Astrocyte (in vitro differentiated cells and primary cell): ENCODE results near the gene ZNF827. TPM values are rescaled to one million over a fixed set of nuclear protein-coding genes. Genes with fewer than 3 reads are reported as not detected.

ENCODE experiments used
- DNase-seq: peaks from one replicate; pipeline ENCODE4 v3.0.0-alpha.2; 2010; ENCODE audit warnings: low read depth
- FAIRE-seq: peaks from 2 replicates; lab custom pipeline; 2011; peaks lifted over from hg19 to GRCh38; lab: Jason Lieb, UNC
- H2AFZ ChIP-seq: 2 replicates; pipeline ENCODE4 v1.6.0; 2012; ENCODE audit warnings: low read depth, low read length, inconsistent platforms
- H3K27ac ChIP-seq: 2 replicates; pipeline ENCODE4 v1.5.1; 2011; ENCODE audit warnings: low read depth, low read length, inconsistent platforms
- H3K27me3 ChIP-seq: 2 replicates; pipeline ENCODE4 v1.6.0; 2011; ENCODE audit warnings: low read length, inconsistent platforms; ENCODE audit not compliant: insufficient read depth
- H3K36me3 ChIP-seq: 2 replicates; pipeline ENCODE4 v1.5.1; 2011; ENCODE audit warnings: low read length, inconsistent platforms; ENCODE audit not compliant: insufficient read depth
- H3K4me1 ChIP-seq: 2 replicates; pipeline ENCODE4 v1.5.1; 2011; ENCODE audit warnings: low read length, inconsistent platforms; ENCODE audit not compliant: insufficient read depth
- H3K4me2 ChIP-seq: 2 replicates; pipeline ENCODE4 v1.6.0; 2012; ENCODE audit warnings: low read length, inconsistent platforms
- H3K4me3 ChIP-seq: 2 replicates; pipeline ENCODE4 v1.5.1; 2011; ENCODE audit warnings: low read depth, mild to moderate bottlenecking, low read length, inconsistent platforms; ENCODE audit not compliant: insufficient read depth
- H3K79me2 ChIP-seq: 2 replicates; pipeline ENCODE4 v1.6.0; 2012; ENCODE audit warnings: mild to moderate bottlenecking, low read length, inconsistent platforms; ENCODE audit not compliant: insufficient read depth
- H3K9ac ChIP-seq: 2 replicates; pipeline ENCODE4 v1.6.0; 2012; ENCODE audit warnings: mild to moderate bottlenecking, low read length, inconsistent platforms
- H3K9me3 ChIP-seq: 2 replicates; pipeline ENCODE4 v1.5.1; 2012; ENCODE audit warnings: low read depth, mild to moderate bottlenecking, low read length, inconsistent platforms; ENCODE audit not compliant: insufficient read depth
- H4K20me1 ChIP-seq: 2 replicates; pipeline ENCODE4 v1.6.0; 2012; ENCODE audit warnings: low read length, inconsistent platforms; ENCODE audit not compliant: insufficient read depth
- H3K27ac Mint-ChIP-seq: one replicate; pipeline ENCODE4 v1.8.0; 2021; ENCODE audit warnings: mild to moderate bottlenecking, mixed read lengths; ENCODE audit not compliant: unreplicated experiment
- H3K27me3 Mint-ChIP-seq: one replicate; pipeline ENCODE4 v1.8.0; 2021; ENCODE audit warnings: low read depth, mixed read lengths; ENCODE audit not compliant: unreplicated experiment
- H3K36me3 Mint-ChIP-seq: one replicate; pipeline ENCODE4 v1.8.0; 2021; ENCODE audit warnings: low read depth, mixed read lengths; ENCODE audit not compliant: unreplicated experiment
- H3K4me1 Mint-ChIP-seq: one replicate; pipeline ENCODE4 v1.8.0; 2021; ENCODE audit warnings: low read depth, mixed read lengths; ENCODE audit not compliant: unreplicated experiment
- H3K4me3 Mint-ChIP-seq: one replicate; pipeline ENCODE4 v1.8.0; 2021; ENCODE audit warnings: mild to moderate bottlenecking, moderate library complexity, mixed read lengths; ENCODE audit not compliant: unreplicated experiment
- H3K9me3 Mint-ChIP-seq: one replicate; pipeline ENCODE4 v1.8.0; 2021; ENCODE audit warnings: mild to moderate bottlenecking, mixed read lengths; ENCODE audit not compliant: unreplicated experiment
- EZH2 ChIP-seq: IDR thresholded peaks from 2 replicates; pipeline ENCODE4 v1.6.1; 2012; ENCODE audit warnings: mild to moderate bottlenecking, low read length, inconsistent platforms; ENCODE audit not compliant: insufficient read depth
- total RNA-seq: library from RNA; stranded (reverse); gene quantifications from 2 replicates; pipeline ENCODE4 v1.2.1, GENCODE V29; 2021
- TF ChIP-seq, protein P1 (sequence below): IDR thresholded peaks from 2 replicates; pipeline ENCODE4 v1.5.1; 2011; ENCODE audit warnings: low read depth, mild to moderate bottlenecking, inconsistent platforms, low read length, moderate library complexity; ENCODE audit not compliant: insufficient read depth

ZNF827 gene
- total RNA-seq, 1 donor from 2014 or later = 39.7 TPM

DNA sequence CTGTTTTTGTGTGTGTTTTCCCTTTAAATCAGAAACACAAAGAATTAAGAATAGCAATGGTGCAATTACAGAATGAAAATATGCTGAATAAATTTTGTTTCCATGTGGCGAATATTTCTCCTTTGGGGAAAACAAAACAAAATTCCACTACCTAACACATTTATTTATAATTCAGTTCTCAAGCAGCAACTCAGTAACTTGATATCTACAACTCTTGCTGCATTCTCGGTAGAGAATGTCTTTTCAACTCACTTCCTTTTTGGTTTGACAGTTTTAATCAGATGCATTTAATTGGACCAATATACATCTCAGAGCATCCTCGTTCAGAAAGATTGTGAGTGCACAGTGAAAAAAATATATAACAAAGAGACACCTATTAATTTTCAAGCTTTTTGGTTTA, 30.8 kb downstream of the ZNF827 start:
- no peak overlapping the region for H3K4me2 ChIP-seq
- DNase-seq = no peak
- no peak for TF ChIP-seq EZH2
- TF ChIP-seq, protein P1, sequence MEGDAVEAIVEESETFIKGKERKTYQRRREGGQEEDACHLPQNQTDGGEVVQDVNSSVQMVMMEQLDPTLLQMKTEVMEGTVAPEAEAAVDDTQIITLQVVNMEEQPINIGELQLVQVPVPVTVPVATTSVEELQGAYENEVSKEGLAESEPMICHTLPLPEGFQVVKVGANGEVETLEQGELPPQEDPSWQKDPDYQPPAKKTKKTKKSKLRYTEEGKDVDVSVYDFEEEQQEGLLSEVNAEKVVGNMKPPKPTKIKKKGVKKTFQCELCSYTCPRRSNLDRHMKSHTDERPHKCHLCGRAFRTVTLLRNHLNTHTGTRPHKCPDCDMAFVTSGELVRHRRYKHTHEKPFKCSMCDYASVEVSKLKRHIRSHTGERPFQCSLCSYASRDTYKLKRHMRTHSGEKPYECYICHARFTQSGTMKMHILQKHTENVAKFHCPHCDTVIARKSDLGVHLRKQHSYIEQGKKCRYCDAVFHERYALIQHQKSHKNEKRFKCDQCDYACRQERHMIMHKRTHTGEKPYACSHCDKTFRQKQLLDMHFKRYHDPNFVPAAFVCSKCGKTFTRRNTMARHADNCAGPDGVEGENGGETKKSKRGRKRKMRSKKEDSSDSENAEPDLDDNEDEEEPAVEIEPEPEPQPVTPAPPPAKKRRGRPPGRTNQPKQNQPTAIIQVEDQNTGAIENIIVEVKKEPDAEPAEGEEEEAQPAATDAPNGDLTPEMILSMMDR = no peak

DNA sequence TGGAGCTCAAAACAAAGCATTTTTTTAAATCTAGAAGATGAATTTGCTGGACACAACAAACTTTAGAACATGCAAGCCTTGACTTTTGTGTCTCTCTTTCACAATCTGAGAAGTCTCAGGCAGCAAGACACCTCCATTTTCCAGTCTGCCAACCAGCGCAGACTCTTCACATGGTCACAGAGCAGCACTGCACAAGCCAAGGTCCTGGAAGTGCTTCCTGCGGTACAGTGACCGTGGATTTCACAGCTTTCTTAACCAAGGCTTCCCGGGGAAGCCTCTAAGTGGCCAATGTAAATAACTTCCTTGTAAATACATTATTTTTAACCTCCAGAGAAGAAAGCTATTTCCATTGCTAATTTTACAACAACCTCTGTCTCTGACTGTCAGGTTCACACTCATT, 31.2 kb downstream of the ZNF827 start:
- no peak for FAIRE-seq
- Mint-ChIP-seq H3K27me3 (no peaks in the 10 kb centered on the region), H3K36me3 (peaks cover 11% of the 10 kb centered on the region), H3K4me3 (no peak overlapping the region), H3K27ac (no peak overlapping the region), H3K9me3 (no peaks in the 10 kb centered on the region), H3K4me1 (peaks cover 15% of the 10 kb centered on the region)
- Histone ChIP-seq H3K9me3 (no peaks in the 10 kb centered on the region), H3K9ac (no peak overlapping the region), H3K79me2 (peaks cover 98% of the 10 kb centered on the region), H3K27me3 (no peaks in the 10 kb centered on the region), H3K4me2 (no peak overlapping the region), H4K20me1 (peaks cover 92% of the 10 kb centered on the region), H3K27ac (no peak overlapping the region), H3K4me1 (no peaks in the 10 kb centered on the region), H3K4me3 (no peak overlapping the region), H2AFZ (no peak overlapping the region), H3K36me3 (peaks cover 2% of the 10 kb centered on the region)
- TF ChIP-seq, protein P1 = no peak
- TF ChIP-seq EZH2 = no peak
- no peak for DNase-seq

More for the DNA sequence above, 30.8 kb downstream of the ZNF827 start:
- Histone ChIP-seq H3K27me3 (no peaks in the 10 kb centered on the region), H3K27ac (no peak overlapping the region), H3K4me1 (no peaks in the 10 kb centered on the region), H3K4me3 (no peak overlapping the region), H3K79me2 (peaks cover 98% of the 10 kb centered on the region), H3K9ac (no peak overlapping the region), H4K20me1 (peaks cover 92% of the 10 kb centered on the region), H3K9me3 (no peaks in the 10 kb centered on the region), H2AFZ (no peak overlapping the region), H3K36me3 (peaks cover 1% of the 10 kb centered on the region)
- H3K36me3 Mint-ChIP-seq = peaks cover 12% of the 10 kb centered on the region
- no peak overlapping the region for H3K27ac Mint-ChIP-seq
- no peak overlapping the region for H3K4me3 Mint-ChIP-seq
- peaks cover 15% of the 10 kb centered on the region for H3K4me1 Mint-ChIP-seq
- H3K27me3 Mint-ChIP-seq = no peaks in the 10 kb centered on the region
- no peak for FAIRE-seq
- H3K9me3 Mint-ChIP-seq = no peaks in the 10 kb centered on the region

DNA sequence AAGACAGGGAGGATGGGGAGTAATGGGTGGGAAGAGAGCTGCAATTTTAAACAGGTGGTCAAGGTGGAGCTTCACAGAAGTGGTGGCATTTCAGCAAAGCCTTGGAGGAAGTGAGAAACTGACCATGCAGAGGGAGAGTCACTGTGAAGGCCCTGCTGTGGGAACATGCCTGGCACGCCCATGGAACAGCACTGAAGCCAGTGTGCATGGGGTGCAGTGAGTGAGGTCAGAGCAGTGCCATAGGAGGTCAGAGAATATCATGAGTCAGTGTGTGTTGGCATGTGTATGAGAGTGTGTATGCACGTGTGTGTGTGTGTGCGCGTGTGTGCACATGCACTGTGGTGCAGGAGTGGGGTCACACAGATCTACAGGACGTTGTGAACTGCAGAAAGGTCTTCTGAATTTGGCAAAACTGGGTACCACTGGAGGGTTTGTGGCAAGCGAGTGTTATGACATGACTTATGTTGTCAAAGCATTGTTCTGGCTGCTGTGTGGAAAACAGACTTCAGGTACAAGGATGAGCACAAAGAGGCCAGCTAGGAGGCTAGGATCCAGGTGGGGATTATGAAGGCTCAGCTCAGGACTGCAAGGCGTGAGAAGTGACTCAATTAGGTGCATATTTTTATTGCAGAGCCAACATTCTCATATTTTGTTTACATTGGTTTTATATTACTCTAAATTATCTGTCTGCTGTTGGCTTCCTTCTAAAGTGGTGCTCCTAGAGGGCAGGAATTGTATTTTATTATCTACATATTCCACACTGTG, 34.0 kb downstream of the ZNF827 start:
- peaks cover 9% of the 10 kb centered on the region for H3K4me1 Mint-ChIP-seq

More for the DNA sequence above, 34.0 kb downstream of the ZNF827 start:
- Histone ChIP-seq H2AFZ (no peak overlapping the region), H3K27ac (no peak overlapping the region), H3K9ac (no peak overlapping the region), H3K4me3 (no peak overlapping the region), H4K20me1 (peaks cover 70% of the 10 kb centered on the region), H3K36me3 (peaks cover 9% of the 10 kb centered on the region), H3K9me3 (no peaks in the 10 kb centered on the region), H3K4me1 (no peaks in the 10 kb centered on the region), H3K27me3 (no peaks in the 10 kb centered on the region), H3K4me2 (no peak overlapping the region), H3K79me2 (peaks cover 89% of the 10 kb centered on the region)
- Mint-ChIP-seq H3K27me3 (no peaks in the 10 kb centered on the region), H3K36me3 (peaks cover 17% of the 10 kb centered on the region), H3K4me3 (no peak overlapping the region), H3K9me3 (no peaks in the 10 kb centered on the region), H3K27ac (no peak overlapping the region)
- no peak for TF ChIP-seq EZH2
- TF ChIP-seq, protein P1 = no peak
- no peak for DNase-seq
- FAIRE-seq = no peak
